Stimulated activated CD4-positive, alpha-beta T cell treated with anti-CD3 and anti-CD28 coated beads, Interleukin-4, amount 100 ng/mL, for 48 hours (primary cell): ENCODE results near the gene RHCG.
"Not testable (repeated sequence)": the region's sequence is repeated elsewhere in the genome, so short reads cannot be mapped to it uniquely, and the experiment has no call there.

ENCODE experiments used
- DNase-seq, 2 donors: peaks; one replicate each; pipeline ENCODE4 v3.0.0-alpha.2; 2020; ENCODE audit warnings: low read depth in 2 of 2

The RHCG gene

GRCh38 chr15:89477411-89478242 lies 18.8 kb downstream of the RHCG start:
- DNase-seq, result no peak

- no peak for DNase-seq
These were observed 20.7 kb downstream of the RHCG start for GRCh38 chr15:89475661-89476060.

GRCh38 chr15:89472785-89473256 lies 23.6 kb downstream of the RHCG start:
- peak; percentile 33 to 36 for DNase-seq

GRCh38 chr15:89469426-89470096 lies 26.8 kb downstream of the RHCG start:
- no peak for DNase-seq

GRCh38 chr15:89468813-89469212 lies 27.6 kb downstream of the RHCG start:
- DNase-seq, result not testable (repeated sequence)

GRCh38 chr15:89463113-89463512 lies 33.3 kb downstream of the RHCG start:
- no peak for DNase-seq

GRCh38 chr15:89462198-89462912 lies 34.0 kb downstream of the RHCG start:
- no peak for DNase-seq

- DNase-seq, result no peak
These were observed 35.0 kb downstream of the RHCG start for GRCh38 chr15:89461386-89461785.

- no peak for DNase-seq
These were observed 36.3 kb downstream of the RHCG start for GRCh38 chr15:89460048-89460447.

GRCh38 chr15:89459271-89460038 lies 36.9 kb downstream of the RHCG start:
- no peak for DNase-seq

GRCh38 chr15:89458440-89458839 lies 37.9 kb downstream of the RHCG start:
- DNase-seq, result no peak

GRCh38 chr15:89457086-89457485 lies 39.3 kb downstream of the RHCG start:
- DNase-seq, result no peak

GRCh38 chr15:89455535-89455934 lies 40.8 kb downstream of the RHCG start:
- no peak for DNase-seq

GRCh38 chr15:89452330-89452836 lies 44.0 kb downstream of the RHCG start:
- DNase-seq, result no peak

- no peak for DNase-seq
These were observed 44.5 kb downstream of the RHCG start for GRCh38 chr15:89451846-89452245.

GRCh38 chr15:89450076-89451006 lies 46.0 kb downstream of the RHCG start:
- DNase-seq, result no peak

GRCh38 chr15:89448825-89449224 lies 47.6 kb downstream of the RHCG start:
- DNase-seq, result no peak

GRCh38 chr15:89447676-89448075 lies 48.7 kb downstream of the RHCG start:
- DNase-seq, result no peak

- DNase-seq, result no peak
These were observed 50.0 kb downstream of the RHCG start for GRCh38 chr15:89446255-89446891.

GRCh38 chr15:89445518-89445917 lies 50.9 kb downstream of the RHCG start:
- DNase-seq, result no peak
